NCI-H1092 (cell line): Measurements from ENCODE around the gene CNTNAP2.

Source experiments
- DNase-seq: peaks from one replicate; lab custom pipeline; 2025; lab: John Stamatoyannopoulos, UW

CNTNAP2 gene

GRCh38 chr7:148204639-148205304, 2088.2 kb downstream of the CNTNAP2 start:
- peak; percentile 48 for DNase-seq

- DNase-seq, result no peak
Observed at GRCh38 chr7:148209643-148210190, 2093.1 kb downstream of the CNTNAP2 start.

GRCh38 chr7:148210804-148211325, 2094.3 kb downstream of the CNTNAP2 start:
- DNase-seq, result no peak

- no peak for DNase-seq
Observed at GRCh38 chr7:148211740-148212151, 2095.1 kb downstream of the CNTNAP2 start.

GRCh38 chr7:148212731-148213130, 2096.1 kb downstream of the CNTNAP2 start:
- no peak for DNase-seq

GRCh38 chr7:148214101-148214500, 2097.5 kb downstream of the CNTNAP2 start:
- no peak for DNase-seq

GRCh38 chr7:148218603-148219002, 2102.0 kb downstream of the CNTNAP2 start:
- DNase-seq, result no peak

GRCh38 chr7:148222721-148223120, 2106.1 kb downstream of the CNTNAP2 start:
- no peak for DNase-seq

GRCh38 chr7:148223160-148223559, 2106.6 kb downstream of the CNTNAP2 start:
- no peak for DNase-seq

GRCh38 chr7:148223738-148224137, 2107.1 kb downstream of the CNTNAP2 start:
- DNase-seq, result no peak

- DNase-seq, result peak; percentile 41
Observed at GRCh38 chr7:148230296-148230695, 2113.7 kb downstream of the CNTNAP2 start.

- no peak for DNase-seq
Observed at GRCh38 chr7:148230883-148231282, 2114.3 kb downstream of the CNTNAP2 start.

- no peak for DNase-seq
Observed at GRCh38 chr7:148232784-148233183, 2116.2 kb downstream of the CNTNAP2 start.

GRCh38 chr7:148234715-148235114, 2118.1 kb downstream of the CNTNAP2 start:
- DNase-seq, result no peak

GRCh38 chr7:148238761-148239325, 2122.2 kb downstream of the CNTNAP2 start:
- DNase-seq, result no peak

- DNase-seq, result no peak
Observed at GRCh38 chr7:148241700-148242293, 2125.2 kb downstream of the CNTNAP2 start.

- DNase-seq, result peak; percentile 37
Observed at GRCh38 chr7:148242294-148242821, 2125.8 kb downstream of the CNTNAP2 start.

GRCh38 chr7:148245381-148245780, 2128.8 kb downstream of the CNTNAP2 start:
- no peak for DNase-seq

GRCh38 chr7:148253629-148254028, 2137.0 kb downstream of the CNTNAP2 start:
- no peak for DNase-seq

- DNase-seq, result no peak
Observed at GRCh38 chr7:148255333-148255732, 2138.7 kb downstream of the CNTNAP2 start.

GRCh38 chr7:148256433-148256832, 2139.8 kb downstream of the CNTNAP2 start:
- DNase-seq, result no peak

- DNase-seq, result no peak
Observed at GRCh38 chr7:148260599-148260998, 2144.0 kb downstream of the CNTNAP2 start.

- DNase-seq, result no peak
Observed at GRCh38 chr7:148261523-148261922, 2144.9 kb downstream of the CNTNAP2 start.
